C4-2B (cell line): ENCODE data around the gene RAB11FIP4.

Experiments used
- ZFX ChIP-seq: fragments of 450-650 bp; IDR thresholded peaks from 2 replicates; pipeline ENCODE4 v1.6.1; 2017
- TF ChIP-seq, protein P1 (sequence below): fragments of 450-650 bp; conservative IDR thresholded peaks from 2 replicates; pipeline ENCODE4 v1.5.1; 2017; ENCODE audit warnings: mild to moderate bottlenecking

- TF ChIP-seq, protein P1, sequence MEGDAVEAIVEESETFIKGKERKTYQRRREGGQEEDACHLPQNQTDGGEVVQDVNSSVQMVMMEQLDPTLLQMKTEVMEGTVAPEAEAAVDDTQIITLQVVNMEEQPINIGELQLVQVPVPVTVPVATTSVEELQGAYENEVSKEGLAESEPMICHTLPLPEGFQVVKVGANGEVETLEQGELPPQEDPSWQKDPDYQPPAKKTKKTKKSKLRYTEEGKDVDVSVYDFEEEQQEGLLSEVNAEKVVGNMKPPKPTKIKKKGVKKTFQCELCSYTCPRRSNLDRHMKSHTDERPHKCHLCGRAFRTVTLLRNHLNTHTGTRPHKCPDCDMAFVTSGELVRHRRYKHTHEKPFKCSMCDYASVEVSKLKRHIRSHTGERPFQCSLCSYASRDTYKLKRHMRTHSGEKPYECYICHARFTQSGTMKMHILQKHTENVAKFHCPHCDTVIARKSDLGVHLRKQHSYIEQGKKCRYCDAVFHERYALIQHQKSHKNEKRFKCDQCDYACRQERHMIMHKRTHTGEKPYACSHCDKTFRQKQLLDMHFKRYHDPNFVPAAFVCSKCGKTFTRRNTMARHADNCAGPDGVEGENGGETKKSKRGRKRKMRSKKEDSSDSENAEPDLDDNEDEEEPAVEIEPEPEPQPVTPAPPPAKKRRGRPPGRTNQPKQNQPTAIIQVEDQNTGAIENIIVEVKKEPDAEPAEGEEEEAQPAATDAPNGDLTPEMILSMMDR, result no peak
- TF ChIP-seq ZFX, result no peak
Measured at GRCh38 chr17:31434727-31435050, 43.2 kb downstream of the RAB11FIP4 start.
